Naive thymus-derived CD4-positive, alpha-beta T cell (primary cell): Measurements from ENCODE around the gene AIF1L. TPM values are rescaled to one million over a fixed set of nuclear protein-coding genes. Genes with fewer than 3 reads are reported as not detected.

Experiments used
- ATAC-seq: fragments of 150-1000 bp; cut with Tn5 transposase; 2 replicates; pipeline ENCODE4 v1.10.0; 2021; ENCODE audit warnings: mild to moderate bottlenecking, moderate library complexity
- CTCF ChIA-PET: fragments of 350-600 bp; sonication (Branson Sonifier 250); formaldehyde crosslinking; loops from one replicate; lab custom pipeline; 2021; ENCODE audit warnings: antibody characterized with exemption; lab: Charles Lee
- POLR2A ChIA-PET: fragments of 350-600 bp; sonication (Branson Sonifier 250); formaldehyde crosslinking; loops from one replicate; lab custom pipeline; 2021; ENCODE audit warnings: antibody characterized with exemption, inconsistent platforms; lab: Charles Lee
- DNase-seq, 9 donors: peaks; one replicate each; pipeline versions ENCODE4 v3.0.0 to v3.0.0-alpha.2; 2020 to 2022; ENCODE audit warnings: mixed read lengths in 1 of 9
- H3K27ac ChIP-seq: one replicate; pipeline ENCODE4 v1.7.0; 2013; ENCODE audit warnings: mild to moderate bottlenecking, low read depth, low read length, moderate library complexity
- H3K27me3 ChIP-seq, 2 donors: one replicate each; pipeline ENCODE4 v1.7.0; 2013; ENCODE audit warnings: low read length in 2 of 2, mild to moderate bottlenecking in 2 of 2, moderate library complexity in 2 of 2; ENCODE audit not compliant: control insufficient read depth in 2 of 2, insufficient read depth in 2 of 2
- H3K36me3 ChIP-seq, 3 experiments: 1 replicate in 2 of 3; 2 replicates in 1 of 3; pipeline ENCODE4 v1.7.0; 2013; ENCODE audit warnings: low read length in 3 of 3, mild to moderate bottlenecking in 3 of 3, moderate library complexity in 1 of 3; ENCODE audit not compliant: insufficient read depth in 3 of 3, control insufficient read depth in 2 of 3
- H3K4me1 ChIP-seq, 2 donors: one replicate each; pipeline ENCODE4 v1.7.0; 2013; ENCODE audit warnings: low read length in 2 of 2, mild to moderate bottlenecking in 2 of 2, moderate library complexity in 1 of 2; ENCODE audit not compliant: control insufficient read depth in 2 of 2, insufficient read depth in 2 of 2
- H3K4me3 ChIP-seq: 2 replicates; pipeline ENCODE4 v1.7.0; 2013; ENCODE audit warnings: mild to moderate bottlenecking, low read length
- H3K9me3 ChIP-seq, 3 experiments: 1 replicate in 2 of 3; 2 replicates in 1 of 3; pipeline ENCODE4 v1.7.0; 2013; ENCODE audit warnings: low read length in 3 of 3; ENCODE audit not compliant: control insufficient read depth in 2 of 3
- H3K27ac Mint-ChIP-seq, 9 donors: one replicate each; pipeline ENCODE4 v1.8.0; 2020 to 2022; ENCODE audit warnings: mixed read lengths in 9 of 9, mild to moderate bottlenecking in 8 of 9, moderate library complexity in 5 of 9, inconsistent platforms in 2 of 9
- H3K27me3 Mint-ChIP-seq, 5 donors: one replicate each; pipeline ENCODE4 v1.8.0; 2021 to 2022; ENCODE audit warnings: mixed read lengths in 5 of 5, mild to moderate bottlenecking in 1 of 5
- H3K36me3 Mint-ChIP-seq, 5 donors: one replicate each; pipeline ENCODE4 v1.8.0; 2020 to 2022; ENCODE audit warnings: mixed read lengths in 5 of 5, mild to moderate bottlenecking in 3 of 5, inconsistent platforms in 1 of 5
- H3K4me1 Mint-ChIP-seq, 7 donors: one replicate each; pipeline ENCODE4 v1.8.0; 2020 to 2022; ENCODE audit warnings: mixed read lengths in 7 of 7, mild to moderate bottlenecking in 3 of 7, inconsistent platforms in 1 of 7
- H3K4me3 Mint-ChIP-seq, 10 donors: one replicate each; pipeline ENCODE4 v1.8.0; 2020 to 2022; ENCODE audit warnings: mild to moderate bottlenecking in 10 of 10, mixed read lengths in 10 of 10, moderate library complexity in 6 of 10, inconsistent platforms in 2 of 10
- H3K9me3 Mint-ChIP-seq, 11 donors: one replicate each; pipeline ENCODE4 v1.8.0; 2020 to 2022; ENCODE audit warnings: mixed read lengths in 11 of 11, mild to moderate bottlenecking in 4 of 11, inconsistent platforms in 1 of 11, moderate library complexity in 1 of 11
- intact Hi-C, 2 donors: fragments of 100-400 bp; cut with micrococcal nuclease; formaldehyde crosslinking; loops; one replicate each; pipeline ENCODE4 v1.15.1; 2023
- polyA plus RNA-seq, 2 donors: library from polyadenylated mRNA; unstranded; fragments of 300-500 nt; fragmentation: Illumina TruSeq; gene quantifications; one replicate each; pipeline ENCODE4 v1.2.3, GENCODE V29; 2021
- total RNA-seq, 6 experiments: library from RNA in 5 of 6; stranded (reverse) in 5 of 6; gene quantifications; 1 replicate in 5 of 6; 2 replicates in 1 of 6; pipeline ENCODE4 v1.2.3 and lab custom pipeline; 2021 to 2026

The AIF1L gene
- total and polyA plus RNA-seq, 7 experiments from 2014 or later = 0.10 to 0.44 (median 0.22) TPM; not detected in 1

- peaks cover 3 to 12% (median 10%) of the 10 kb centered on the region in 7 donors for H3K4me1 Mint-ChIP-seq
- H3K27me3 ChIP-seq = peaks cover 0 to 6% of the 10 kb centered on the region in 2 donors
- no peaks in the 10 kb centered on the region for H3K9me3 Mint-ChIP-seq
- intact Hi-C loops = no loop called here
- no peak for ATAC-seq
- H3K36me3 ChIP-seq = no peaks in the 10 kb centered on the region
- ChIA-PET POLR2A (no interaction called here), CTCF (no interaction called here)
- H3K27ac ChIP-seq = no peak overlapping the region
- H3K4me1 ChIP-seq = no peaks in the 10 kb centered on the region
- no peak for DNase-seq
- peaks cover 24 to 39% (median 28%) of the 10 kb centered on the region in 5 donors for H3K27me3 Mint-ChIP-seq
- H3K36me3 Mint-ChIP-seq = no peaks in the 10 kb centered on the region
- no peaks in the 10 kb centered on the region for H3K9me3 ChIP-seq
- H3K27ac Mint-ChIP-seq = no peak overlapping the region
- peak overlapping the region in 3 of 10 donors; percentile 21 to 27 (median 23) for H3K4me3 Mint-ChIP-seq
- no peak overlapping the region for H3K4me3 ChIP-seq
Observed at GRCh38 chr9:131094015-131094414, 2.3 kb upstream of the AIF1L start.

- CTCF ChIA-PET = no interaction called here
- intact Hi-C loops = no loop called here
- ATAC-seq = no peak
- Histone ChIP-seq H3K4me1 (no peaks in the 10 kb centered on the region), H3K36me3 (no peaks in the 10 kb centered on the region), H3K4me3 (no peak overlapping the region), H3K27me3 (peaks cover 0 to 6% of the 10 kb centered on the region in 2 donors), H3K9me3 (no peaks in the 10 kb centered on the region), H3K27ac (no peak overlapping the region)
- Mint-ChIP-seq H3K27me3 (peaks cover 24 to 39% (median 28%) of the 10 kb centered on the region in 5 donors), H3K36me3 (no peaks in the 10 kb centered on the region), H3K4me3 (peak overlapping the region in 5 of 10 donors; percentile 11 to 43 (median 25)), H3K9me3 (no peaks in the 10 kb centered on the region), H3K4me1 (peaks cover 3 to 12% (median 10%) of the 10 kb centered on the region in 7 donors), H3K27ac (no peak overlapping the region)
- no peak for DNase-seq
- POLR2A ChIA-PET = no interaction called here
Observed at GRCh38 chr9:131094622-131095021, 1.7 kb upstream of the AIF1L start.

GRCh38 chr9:131095666-131096268 is 564 bp upstream of the AIF1L start:
- peaks cover 24 to 39% (median 28%) of the 10 kb centered on the region in 5 donors for H3K27me3 Mint-ChIP-seq

GRCh38 chr9:131097126-131097947 is 1.0 kb downstream of the AIF1L start:
- H3K36me3 ChIP-seq = no peaks in the 10 kb centered on the region
- H3K4me3 ChIP-seq = no peak overlapping the region
- no peak overlapping the region for H3K27ac Mint-ChIP-seq
- H3K9me3 Mint-ChIP-seq = no peaks in the 10 kb centered on the region
- ChIA-PET POLR2A (no interaction called here), CTCF (no interaction called here)
- H3K4me3 Mint-ChIP-seq = peak overlapping the region; percentile 2 to 82 (median 64)
- no peak for DNase-seq
- no peaks in the 10 kb centered on the region for H3K4me1 ChIP-seq
- no peaks in the 10 kb centered on the region for H3K36me3 Mint-ChIP-seq
- peaks cover 24 to 39% (median 28%) of the 10 kb centered on the region in 5 donors for H3K27me3 Mint-ChIP-seq
- ATAC-seq = no peak
- H3K4me1 Mint-ChIP-seq = peaks cover 3 to 12% (median 10%) of the 10 kb centered on the region in 7 donors
- no peaks in the 10 kb centered on the region for H3K9me3 ChIP-seq
- no peak overlapping the region for H3K27ac ChIP-seq
- intact Hi-C loops = no loop called here
- H3K27me3 ChIP-seq = peaks cover 0 to 6% of the 10 kb centered on the region in 2 donors

More at GRCh38 chr9:131095666-131096268, 564 bp upstream of the AIF1L start:
- Histone ChIP-seq H3K27me3 (peaks cover 0 to 6% of the 10 kb centered on the region in 2 donors), H3K4me1 (no peaks in the 10 kb centered on the region), H3K4me3 (no peak overlapping the region), H3K27ac (no peak overlapping the region), H3K36me3 (no peaks in the 10 kb centered on the region), H3K9me3 (no peaks in the 10 kb centered on the region)
- intact Hi-C loops = loop anchor here in 1 of 2 donors (1.0 kb wide), 1 partner anchor 29 kb away; no protein-coding TSS in a partner anchor
- peaks cover 3 to 12% (median 10%) of the 10 kb centered on the region in 7 donors for H3K4me1 Mint-ChIP-seq
- POLR2A ChIA-PET = no interaction called here
- DNase-seq (peak in 1 of 9 donors; percentile 2), ATAC-seq (no peak)
- CTCF ChIA-PET = no interaction called here
- H3K4me3 Mint-ChIP-seq = peak overlapping the region; percentile 59 to 78 (median 71)
- H3K36me3 Mint-ChIP-seq = no peaks in the 10 kb centered on the region
- no peak overlapping the region for H3K27ac Mint-ChIP-seq
- H3K9me3 Mint-ChIP-seq = no peaks in the 10 kb centered on the region

- ChIA-PET CTCF (no interaction called here), POLR2A (no interaction called here)
- Mint-ChIP-seq H3K4me1 (peaks cover 3 to 12% (median 10%) of the 10 kb centered on the region in 7 donors), H3K9me3 (no peaks in the 10 kb centered on the region), H3K27me3 (peaks cover 24 to 39% (median 28%) of the 10 kb centered on the region in 5 donors), H3K36me3 (no peaks in the 10 kb centered on the region), H3K4me3 (peak overlapping the region in 1 of 10 donors; percentile 82), H3K27ac (no peak overlapping the region)
- Histone ChIP-seq H3K4me1 (no peaks in the 10 kb centered on the region), H3K36me3 (no peaks in the 10 kb centered on the region), H3K4me3 (no peak overlapping the region), H3K27ac (no peak overlapping the region), H3K27me3 (peaks cover 0 to 6% of the 10 kb centered on the region in 2 donors), H3K9me3 (no peaks in the 10 kb centered on the region)
- DNase-seq = no peak
- no peak for ATAC-seq
- intact Hi-C loops = no loop called here
Observed at GRCh38 chr9:131097948-131098278, 1.6 kb downstream of the AIF1L start.

GRCh38 chr9:131098391-131099101 is 2.2 kb downstream of the AIF1L start:
- Mint-ChIP-seq H3K36me3 (no peaks in the 10 kb centered on the region), H3K4me3 (peak overlapping the region in 1 of 10 donors; percentile 42)

More at GRCh38 chr9:131098391-131099101, 2.2 kb downstream of the AIF1L start:
- no peaks in the 10 kb centered on the region for H3K4me1 ChIP-seq
- DNase-seq = no peak
- no peak for ATAC-seq
- no peaks in the 10 kb centered on the region for H3K36me3 ChIP-seq
- peaks cover 0 to 6% of the 10 kb centered on the region in 2 donors for H3K27me3 ChIP-seq
- no peaks in the 10 kb centered on the region for H3K9me3 Mint-ChIP-seq
- intact Hi-C loops = no loop called here
- ChIA-PET CTCF (no interaction called here), POLR2A (no interaction called here)
- H3K27ac Mint-ChIP-seq = peak overlapping the region in 1 of 9 donors; percentile 34
- no peaks in the 10 kb centered on the region for H3K9me3 ChIP-seq
- H3K27ac ChIP-seq = no peak overlapping the region
- H3K4me3 ChIP-seq = no peak overlapping the region
- peaks cover 3 to 12% (median 10%) of the 10 kb centered on the region in 7 donors for H3K4me1 Mint-ChIP-seq
- H3K27me3 Mint-ChIP-seq = peaks cover 24 to 39% (median 28%) of the 10 kb centered on the region in 5 donors
